H1 (cell line): ENCODE data around the gene NAA38. TPM values are rescaled to one million over a fixed set of nuclear protein-coding genes. Genes with fewer than 3 reads are reported as not detected.

ENCODE experiments used
- CTCF ChIA-PET: fragments of 300-600 bp; sonication (Branson Sonifier 250); formaldehyde crosslinking; loops from one replicate; lab custom pipeline; 2021; ENCODE audit not compliant: partially characterized antibody; lab: Charles Lee
- POLR2A ChIA-PET: fragments of 300-600 bp; sonication (Branson Sonifier 250); formaldehyde crosslinking; loops from one replicate; lab custom pipeline; 2021; ENCODE audit warnings: inconsistent platforms; ENCODE audit not compliant: partially characterized antibody; lab: Charles Lee
- DNase-seq, 2 experiments: peaks; one replicate each; pipeline versions ENCODE4 v3.0.0 to v3.0.0-alpha.2; 2010 to 2022; ENCODE audit warnings: low spot score in 2 of 2, low read depth in 1 of 2, mixed read lengths in 1 of 2
- FAIRE-seq: peaks from 2 replicates; lab custom pipeline; 2011; peaks lifted over from hg19 to GRCh38; lab: Jason Lieb, UNC
- H2AFZ ChIP-seq: 2 replicates; pipeline ENCODE4 v1.8.1; 2012; ENCODE audit warnings: low read length, inconsistent platforms
- H2AK5ac ChIP-seq: 2 replicates; pipeline ENCODE4 v1.6.1; 2013; ENCODE audit warnings: low read depth, low read length
- H2BK120ac ChIP-seq: replicated peaks from 2 replicates; pipeline ENCODE3; 2013; ENCODE audit warnings: low read depth, low read length, inconsistent platforms
- H2BK12ac ChIP-seq: 2 replicates; pipeline ENCODE4 v1.6.1; 2013; ENCODE audit warnings: low read depth, low read length
- H2BK15ac ChIP-seq: 2 replicates; pipeline ENCODE4 v1.6.1; 2013; ENCODE audit warnings: low read length
- H2BK20ac ChIP-seq: 2 replicates; pipeline ENCODE4 v1.6.1; 2013; ENCODE audit warnings: low read length
- H2BK5ac ChIP-seq: 2 replicates; pipeline ENCODE4 v1.6.1; 2013; ENCODE audit warnings: low read depth, low read length
- H3K14ac ChIP-seq: 2 replicates; pipeline ENCODE4 v1.6.1; 2013; ENCODE audit warnings: inconsistent platforms; ENCODE audit not compliant: insufficient read length
- H3K18ac ChIP-seq: 2 replicates; pipeline ENCODE4 v1.6.1; 2013; ENCODE audit warnings: low read length; ENCODE audit errors: extremely low read depth
- H3K23ac ChIP-seq: 2 replicates; pipeline ENCODE4 v1.6.1; 2013; ENCODE audit warnings: inconsistent platforms; ENCODE audit not compliant: insufficient read length
- H3K23me2 ChIP-seq: 2 replicates; pipeline ENCODE4 v1.6.1; 2013; ENCODE audit warnings: low read depth, low read length
- H3K27ac ChIP-seq: 2 replicates; pipeline ENCODE4 v1.6.1; 2011; ENCODE audit warnings: low read depth, low read length, inconsistent platforms
- H3K27me3 ChIP-seq, 4 experiments: replicated peaks in 1 of 4; 1 replicate in 1 of 4; 2 replicates in 3 of 4; pipeline versions ENCODE4 v1.6.1 to v1.8.1; 2011 to 2013; ENCODE audit warnings: low read length in 3 of 4, mild to moderate bottlenecking in 3 of 4, inconsistent platforms in 2 of 4, mixed read lengths in 2 of 4, moderate library complexity in 1 of 4; ENCODE audit not compliant: control insufficient read depth in 3 of 4, insufficient read depth in 3 of 4; ENCODE audit errors: extremely low read depth in 1 of 4
- H3K36me3 ChIP-seq, 4 experiments: 2 replicates each; pipeline versions ENCODE4 v1.6.1 to v1.8.1; 2011 to 2013; ENCODE audit warnings: mild to moderate bottlenecking in 4 of 4, low read length in 3 of 4, moderate library complexity in 2 of 4, control low read depth in 1 of 4, inconsistent platforms in 1 of 4; ENCODE audit not compliant: insufficient read depth in 4 of 4, control insufficient read depth in 2 of 4
- H3K4ac ChIP-seq: replicated peaks from 2 replicates; pipeline ENCODE3; 2013; ENCODE audit warnings: low read length, low read depth, mixed read lengths, inconsistent platforms; ENCODE audit not compliant: insufficient read length
- H3K4me1 ChIP-seq, 4 experiments: replicated peaks in 1 of 4; 1 replicate in 1 of 4; 2 replicates in 3 of 4; pipeline versions ENCODE4 v1.6.1 to v1.8.1; 2011 to 2013; ENCODE audit warnings: low read length in 3 of 4, inconsistent platforms in 2 of 4, mixed read lengths in 1 of 4; ENCODE audit not compliant: insufficient read depth in 4 of 4, control insufficient read depth in 3 of 4
- H3K4me2 ChIP-seq, 2 experiments: 2 replicates each; pipeline versions ENCODE4 v1.6.1 to v1.8.1; 2011 to 2013; ENCODE audit warnings: low read depth in 2 of 2, low read length in 2 of 2, control low read depth in 1 of 2, inconsistent platforms in 1 of 2, mild to moderate bottlenecking in 1 of 2; ENCODE audit not compliant: insufficient read depth in 1 of 2
- H3K4me3 ChIP-seq, 4 experiments: fragments of 200-600, 300-600 bp in 1 of 4; sonication (generic), shearing (Covaris generic), sonication (Bioruptor Twin) in 1 of 4; 2 replicates each; pipeline versions ENCODE4 v1.5.1 to v1.8.1; 2011 to 2016; ENCODE audit warnings: low read length in 4 of 4, low read depth in 3 of 4, control low read depth in 2 of 4, inconsistent platforms in 2 of 4, mild to moderate bottlenecking in 2 of 4, mixed read lengths in 1 of 4, moderate library complexity in 1 of 4; ENCODE audit not compliant: insufficient read depth in 2 of 4; ENCODE audit errors: extremely low read depth in 1 of 4
- H3K56ac ChIP-seq: replicated peaks from 2 replicates; pipeline ENCODE3; 2013; ENCODE audit warnings: low read depth, mild to moderate bottlenecking, mixed read lengths, low read length, inconsistent platforms; ENCODE audit not compliant: insufficient read length
- H3K79me1 ChIP-seq: 2 replicates; pipeline ENCODE4 v1.6.1; 2013; ENCODE audit warnings: low read depth, low read length, control low read depth
- H3K79me2 ChIP-seq, 2 experiments: 2 replicates each; pipeline versions ENCODE4 v1.6.1 to v1.8.1; 2012 to 2013; ENCODE audit warnings: low read length in 2 of 2, mild to moderate bottlenecking in 2 of 2, inconsistent platforms in 1 of 2; ENCODE audit not compliant: insufficient read depth in 2 of 2, control insufficient read depth in 1 of 2
- H3K9ac ChIP-seq, 4 experiments: replicated peaks in 1 of 4; 1 replicate in 1 of 4; 2 replicates in 3 of 4; pipeline versions ENCODE4 v1.6.1 to v1.8.1; 2011 to 2013; ENCODE audit warnings: low read depth in 3 of 4, low read length in 3 of 4, control low read depth in 2 of 4, mild to moderate bottlenecking in 2 of 4, moderate library complexity in 2 of 4, inconsistent platforms in 1 of 4; ENCODE audit errors: extremely low read depth in 1 of 4
- H3K9me3 ChIP-seq, 2 experiments: 2 replicates each; pipeline versions ENCODE4 v1.6.1 to v1.8.1; 2012 to 2013; ENCODE audit warnings: mild to moderate bottlenecking in 2 of 2, moderate library complexity in 2 of 2, control low read depth in 1 of 2, inconsistent platforms in 1 of 2, low read depth in 1 of 2, low read length in 1 of 2, mixed read lengths in 1 of 2; ENCODE audit not compliant: insufficient read depth in 2 of 2
- H4K20me1 ChIP-seq, 2 experiments: replicated peaks in 1 of 2; 2 replicates each; pipeline versions ENCODE3 to v1.8.1; 2011 to 2013; ENCODE audit warnings: inconsistent platforms in 2 of 2, low read length in 2 of 2, mild to moderate bottlenecking in 1 of 2; ENCODE audit not compliant: insufficient read depth in 2 of 2, control insufficient read depth in 1 of 2
- H4K5ac ChIP-seq: 2 replicates; pipeline ENCODE4 v1.6.1; 2013; ENCODE audit warnings: low read length, low read depth, mixed read lengths, inconsistent platforms; ENCODE audit not compliant: insufficient read length
- H4K8ac ChIP-seq: 2 replicates; pipeline ENCODE4 v1.8.0; 2013; ENCODE audit warnings: mild to moderate bottlenecking, moderate library complexity, low read length, inconsistent platforms; ENCODE audit not compliant: insufficient read depth; ENCODE audit errors: extremely low read depth
- H4K91ac ChIP-seq: replicated peaks from 2 replicates; pipeline ENCODE3; 2013; ENCODE audit warnings: low read length, mixed read lengths, inconsistent platforms; ENCODE audit not compliant: insufficient read length
- RXRA ChIP-seq: IDR thresholded peaks from 2 replicates; pipeline ENCODE4 v1.6.1; 2011; ENCODE audit warnings: low read depth, mild to moderate bottlenecking, low read length, moderate library complexity; ENCODE audit not compliant: insufficient read depth
- WGBS, 2 experiments: shearing (Covaris generic) in 1 of 2; methylation state at CpG; one replicate each; pipeline versions ENCODE4 v1.1.6 to v1.1.7; 2013 to 2015; ENCODE audit warnings: low lambda C conversion rate in 2 of 2, mixed read lengths in 2 of 2, inconsistent platforms in 1 of 2, low coverage in 1 of 2, missing lambda C conversion rate in 1 of 2; ENCODE audit not compliant: insufficient replicate concordance in 2 of 2, insufficient coverage in 1 of 2, insufficient read length in 1 of 2; ENCODE audit errors: extremely low coverage in 1 of 2, missing lambda C conversion rate in 1 of 2; 5-methylcytosine and 5-hydroxymethylcytosine counted together
- polyA plus RNA-seq, 7 experiments: library from polyadenylated mRNA; depleted of rRNA in 3 of 7; stranded (reverse) in 5 of 7; unstranded in 2 of 7; fragments of >200 nt in 5 of 7; fragments of 200-250 nt in 2 of 7; gene quantifications; 1 replicate in 5 of 7; 2 replicates in 1 of 7; 4 replicates in 1 of 7; pipeline versions ENCODE4 v1.2.1 to v1.2.3, GENCODE V29; 2011 to 2013; ENCODE audit warnings: missing spikeins in 2 of 7, mixed read lengths in 2 of 7
- total RNA-seq: library from RNA; stranded (reverse); fragmentation: NEBNext Ultra II Directional; extraction: Animal tissue kit (Norgen Biotek cat#: 25700); gene quantifications from 2 replicates; pipeline ENCODE4 v1.2.1, GENCODE V29; 2021

NAA38 gene
- total and polyA plus RNA-seq, 2 of the 8 experiments (the other 6 are each of a cell fraction or from before 2014, with no cell fraction given), result 30.2 to 109 TPM

DNA sequence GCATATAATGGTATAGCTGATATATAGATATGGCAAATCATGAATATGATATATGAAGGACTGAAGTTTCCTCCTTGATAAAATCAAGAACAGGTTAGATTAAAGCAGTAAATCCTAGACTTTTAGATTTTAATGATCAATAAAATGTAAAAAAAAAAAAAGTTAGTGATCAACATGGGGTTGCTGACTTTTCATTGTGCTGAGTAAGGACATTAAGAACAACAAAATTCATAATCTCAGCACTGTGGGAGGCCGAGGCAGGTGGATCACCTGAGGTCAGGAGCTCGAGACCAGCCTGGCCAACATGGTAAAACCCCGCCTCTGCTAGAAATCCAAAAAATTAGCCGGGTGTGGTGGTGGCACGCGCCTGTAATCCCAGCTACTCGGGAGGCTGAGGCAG is 20.9 kb upstream of the NAA38 start:
- Histone ChIP-seq H3K9ac (no peak overlapping the region), H2AK5ac (no peak overlapping the region), H3K4me3 (no peak overlapping the region), H3K23me2 (no peaks in the 10 kb centered on the region), H3K27me3 (no peaks in the 10 kb centered on the region), H3K9me3 (no peaks in the 10 kb centered on the region), H3K79me1 (no peaks in the 10 kb centered on the region), H3K4me2 (no peak overlapping the region), H3K4ac (no peak overlapping the region), H2BK12ac (no peak overlapping the region), H3K23ac (no peak overlapping the region), H2BK20ac (no peak overlapping the region), H3K18ac (no peak overlapping the region), H3K79me2 (no peaks in the 10 kb centered on the region), H3K4me1 (no peaks in the 10 kb centered on the region; a peak in 1 of 7 replicates), H2BK15ac (no peak overlapping the region), H2BK5ac (no peak overlapping the region), H4K91ac (no peak overlapping the region), H2AFZ (no peak overlapping the region), H4K8ac (no peak overlapping the region), H3K27ac (no peak overlapping the region), H4K20me1 (no peaks in the 10 kb centered on the region), H4K5ac (no peak overlapping the region), H3K14ac (no peak overlapping the region), H3K36me3 (peaks cover 3 to 10% (median 5%) of the 10 kb centered on the region in 4 experiments; a peak in 5 of 8 replicates), H2BK120ac (no peak overlapping the region), H3K56ac (no peak overlapping the region)
- no peak for DNase-seq
- POLR2A ChIA-PET, result interaction anchor here (0.6 to 0.7 kb wide), 2 partner anchors 21 to 24 kb away, joined by 3 read pairs; partner anchors contain the start of gene NAA38
- CTCF ChIA-PET, result interaction anchor here (1.6 kb wide), 1 partner anchor 112 kb away, joined by 3 read pairs; no protein-coding TSS in a partner anchor
- 94% methylated on average over 7 of the region's 7 CpGs; no CpG with 5 or more reads in 1 of the 2 experiments for WGBS, 2 experiments
- no peak for FAIRE-seq
- no peak for TF ChIP-seq RXRA
